ENCODE data around the gene OLFML2A. TPM values are rescaled to one million over a fixed set of nuclear protein-coding genes. Genes with fewer than 3 reads are reported as not detected.

OLFML2A gene
- total RNA-seq, 6 donors from 2014 or later: 4.2 to 35.6 (median 12.2) TPM

GRCh38 chr9:124818431-124819281 lies 41.7 kb downstream of the OLFML2A start:
- no peaks in the 10 kb centered on the region for H3K9me3 ChIP-seq
- DNase-seq: peak in 1 of 2 donors; percentile 24
- TF ChIP-seq CTCF (IDR thresholded peaks at IDR 0.05): no peak
- no peak for TF ChIP-seq EP300 (IDR thresholded peaks at IDR 0.05)
- TF ChIP-seq POLR2A (IDR thresholded peaks at IDR 0.05): no peak
- TF ChIP-seq POLR2AphosphoS5 (IDR thresholded peaks at IDR 0.05): no peak

GRCh38 chr9:124820698-124821623 lies 44.0 kb downstream of the OLFML2A start:
- no peak overlapping the region for H3K4me3 ChIP-seq
- H3K36me3 ChIP-seq: no peaks in the 10 kb centered on the region
- H3K27me3 ChIP-seq: no peaks in the 10 kb centered on the region
- H3K27ac ChIP-seq: no peak overlapping the region
- ATAC-seq (ENCODE audit: low FRiP score in 2 of 2) (no peak), DNase-seq (no peak)
- WGBS, 2 donors: 79 to 80% methylated on average over 11 to 12 of the region's 12 CpGs
- H3K4me1 ChIP-seq: no peaks in the 10 kb centered on the region
- TF ChIP-seq POLR2AphosphoS5 (IDR thresholded peaks at IDR 0.05) (no peak), POLR2A (IDR thresholded peaks at IDR 0.05) (no peak), CTCF (IDR thresholded peaks at IDR 0.05) (no peak), EP300 (IDR thresholded peaks at IDR 0.05) (no peak)
- H3K9me3 ChIP-seq: no peaks in the 10 kb centered on the region

More at GRCh38 chr9:124818431-124819281, 41.7 kb downstream of the OLFML2A start:
- peak; percentile 35 to 39 for ATAC-seq (ENCODE audit: low FRiP score in 2 of 2)
- Histone ChIP-seq H3K27ac (no peak overlapping the region), H3K36me3 (no peaks in the 10 kb centered on the region), H3K27me3 (no peaks in the 10 kb centered on the region), H3K4me1 (no peaks in the 10 kb centered on the region), H3K4me3 (no peak overlapping the region)
- WGBS, 2 donors: 68 to 69% methylated on average over 5 to 16 of the region's 18 CpGs

- no peak for DNase-seq
- 36 to 57% methylated on average over 2 of the region's 2 CpGs for WGBS, 2 donors
- H3K27ac ChIP-seq: no peak overlapping the region
Measured at GRCh38 chr9:124828489-124829333, 51.8 kb downstream of the OLFML2A start.

More at GRCh38 chr9:124828489-124829333, 51.8 kb downstream of the OLFML2A start:
- no peak for ATAC-seq (ENCODE audit: low FRiP score in 2 of 2)
- no peaks in the 10 kb centered on the region for H3K9me3 ChIP-seq
- H3K4me1 ChIP-seq: peaks cover 13 to 16% (median 14%) of the 10 kb centered on the region in 4 donors
- H3K36me3 ChIP-seq: no peaks in the 10 kb centered on the region
- H3K27me3 ChIP-seq: no peaks in the 10 kb centered on the region
- H3K4me3 ChIP-seq: no peak overlapping the region
- TF ChIP-seq EP300 (IDR thresholded peaks at IDR 0.05): no peak
- TF ChIP-seq POLR2AphosphoS5 (IDR thresholded peaks at IDR 0.05): no peak
- TF ChIP-seq CTCF (IDR thresholded peaks at IDR 0.05): no peak
- no peak for TF ChIP-seq POLR2A (IDR thresholded peaks at IDR 0.05)

All from upper lobe of left lung (tissue), 6 donors.